Duodenal mucosa (tissue), 2 donors: Measurements from ENCODE around the gene CD14.
"Not testable (repeated sequence)": the region's sequence is repeated elsewhere in the genome, so short reads cannot be mapped to it uniquely, and the experiment has no call there.

Source experiments
- H3K27ac ChIP-seq: one replicate; pipeline ENCODE4 v1.7.0; 2013; ENCODE audit warnings: low read depth, low read length
- H3K27me3 ChIP-seq, 2 donors: one replicate each; pipeline ENCODE4 v1.7.0; 2013; ENCODE audit warnings: low read length in 2 of 2, control low read depth in 1 of 2; ENCODE audit not compliant: insufficient read depth in 2 of 2, control insufficient read depth in 1 of 2
- H3K36me3 ChIP-seq, 2 donors: one replicate each; pipeline ENCODE4 v1.7.0; 2013; ENCODE audit warnings: low read length in 2 of 2, control low read depth in 1 of 2; ENCODE audit not compliant: insufficient read depth in 2 of 2, control insufficient read depth in 1 of 2
- H3K4me1 ChIP-seq, 2 donors: one replicate each; pipeline ENCODE4 v1.7.0; 2013; ENCODE audit warnings: low read length in 2 of 2, control low read depth in 1 of 2; ENCODE audit not compliant: insufficient read depth in 2 of 2, control insufficient read depth in 1 of 2
- H3K4me3 ChIP-seq, 2 donors: one replicate each; pipeline ENCODE4 v1.7.0; 2013; ENCODE audit warnings: low read length in 2 of 2, low read depth in 1 of 2
- H3K9ac ChIP-seq, 2 donors: one replicate each; pipeline ENCODE4 v1.7.0; 2013; ENCODE audit warnings: low read length in 2 of 2, low read depth in 1 of 2
- H3K9me3 ChIP-seq, 2 donors: one replicate each; pipeline ENCODE4 v1.7.0; 2013; ENCODE audit warnings: low read length in 2 of 2, control low read depth in 1 of 2; ENCODE audit not compliant: control insufficient read depth in 1 of 2

Gene CD14

GRCh38 chr5:140627972-140628371 is 5.0 kb downstream of the CD14 start:
- Histone ChIP-seq H3K27ac (no peak overlapping the region), H3K36me3 (no peaks in the 10 kb centered on the region), H3K9me3 (peaks cover 0 to 4% of the 10 kb centered on the region in 2 donors), H3K9ac (no peak overlapping the region), H3K4me1 (peaks cover 7 to 14% of the 10 kb centered on the region in 2 donors), H3K4me3 (no peak overlapping the region), H3K27me3 (no peaks in the 10 kb centered on the region)

GRCh38 chr5:140624886-140625285 is 8.1 kb downstream of the CD14 start:
- H3K4me1 ChIP-seq, H3K9ac ChIP-seq, H3K27ac ChIP-seq, H3K36me3 ChIP-seq, H3K27me3 ChIP-seq, H3K9me3 ChIP-seq, H3K4me3 ChIP-seq: not testable (repeated sequence)

GRCh38 chr5:140623061-140623460 is 9.9 kb downstream of the CD14 start:
- not testable (repeated sequence) for H3K9ac ChIP-seq, H3K36me3 ChIP-seq, H3K4me3 ChIP-seq, H3K27me3 ChIP-seq, H3K9me3 ChIP-seq, H3K4me1 ChIP-seq, H3K27ac ChIP-seq

GRCh38 chr5:140622301-140622700 is 10.7 kb downstream of the CD14 start:
- Histone ChIP-seq H3K27ac (no peak overlapping the region), H3K4me3 (no peak overlapping the region), H3K36me3 (no peaks in the 10 kb centered on the region), H3K9ac (no peak overlapping the region), H3K4me1 (no peaks in the 10 kb centered on the region), H3K9me3 (no peaks in the 10 kb centered on the region), H3K27me3 (no peaks in the 10 kb centered on the region)

GRCh38 chr5:140611020-140611521 is 21.9 kb downstream of the CD14 start:
- Histone ChIP-seq H3K4me3 (no peak overlapping the region), H3K27ac (no peak overlapping the region), H3K9ac (no peak overlapping the region), H3K4me1 (peaks cover 7% of the 10 kb centered on the region in 2 donors), H3K36me3 (no peaks in the 10 kb centered on the region), H3K9me3 (no peaks in the 10 kb centered on the region), H3K27me3 (no peaks in the 10 kb centered on the region)

- H3K36me3 ChIP-seq, result no peaks in the 10 kb centered on the region
- H3K27me3 ChIP-seq, result no peaks in the 10 kb centered on the region
- H3K27ac ChIP-seq, result no peak overlapping the region
- H3K4me1 ChIP-seq, result peaks cover 7% of the 10 kb centered on the region in 2 donors
- H3K4me3 ChIP-seq, result no peak overlapping the region
- H3K9ac ChIP-seq, result no peak overlapping the region
- no peaks in the 10 kb centered on the region for H3K9me3 ChIP-seq
Measured at GRCh38 chr5:140609126-140609525, 23.8 kb downstream of the CD14 start.

GRCh38 chr5:140608722-140609121 is 24.3 kb downstream of the CD14 start:
- H3K9me3 ChIP-seq, result no peaks in the 10 kb centered on the region
- H3K27me3 ChIP-seq, result no peaks in the 10 kb centered on the region
- H3K4me1 ChIP-seq, result peaks cover 7% of the 10 kb centered on the region in 2 donors
- no peak overlapping the region for H3K4me3 ChIP-seq
- no peaks in the 10 kb centered on the region for H3K36me3 ChIP-seq
- no peak overlapping the region for H3K27ac ChIP-seq
- no peak overlapping the region for H3K9ac ChIP-seq

- Histone ChIP-seq H3K4me3 (no peak overlapping the region), H3K27ac (no peak overlapping the region), H3K9ac (no peak overlapping the region), H3K9me3 (no peaks in the 10 kb centered on the region), H3K27me3 (no peaks in the 10 kb centered on the region), H3K36me3 (no peaks in the 10 kb centered on the region), H3K4me1 (peaks cover 7% of the 10 kb centered on the region in 2 donors)
Measured at GRCh38 chr5:140607031-140607430, 25.9 kb downstream of the CD14 start.

- no peak overlapping the region for H3K27ac ChIP-seq
Measured at GRCh38 chr5:140605879-140606278, 27.1 kb downstream of the CD14 start.

GRCh38 chr5:140603734-140604133 is 29.2 kb downstream of the CD14 start:
- no peaks in the 10 kb centered on the region for H3K4me1 ChIP-seq
- H3K27me3 ChIP-seq, result no peaks in the 10 kb centered on the region
- no peaks in the 10 kb centered on the region for H3K36me3 ChIP-seq
- no peak overlapping the region for H3K27ac ChIP-seq
- H3K9me3 ChIP-seq, result no peaks in the 10 kb centered on the region
- no peak overlapping the region for H3K4me3 ChIP-seq
- H3K9ac ChIP-seq, result no peak overlapping the region

More at GRCh38 chr5:140605879-140606278, 27.1 kb downstream of the CD14 start:
- peaks cover 7% of the 10 kb centered on the region in 2 donors for H3K4me1 ChIP-seq
- H3K9me3 ChIP-seq, result no peaks in the 10 kb centered on the region
- H3K36me3 ChIP-seq, result no peaks in the 10 kb centered on the region
- H3K27me3 ChIP-seq, result no peaks in the 10 kb centered on the region
- no peak overlapping the region for H3K4me3 ChIP-seq
- no peak overlapping the region for H3K9ac ChIP-seq

- H3K4me3 ChIP-seq, H3K4me1 ChIP-seq, H3K36me3 ChIP-seq, H3K9ac ChIP-seq, H3K27me3 ChIP-seq, H3K27ac ChIP-seq, H3K9me3 ChIP-seq: not testable (repeated sequence)
Measured at GRCh38 chr5:140603446-140603698, 29.6 kb downstream of the CD14 start.
